ENCODE results near the gene CFAP54.
"Not testable (repeated sequence)": the region's sequence is repeated elsewhere in the genome, so short reads cannot be mapped to it uniquely, and the experiment has no call there.

Gene CFAP54

DNA sequence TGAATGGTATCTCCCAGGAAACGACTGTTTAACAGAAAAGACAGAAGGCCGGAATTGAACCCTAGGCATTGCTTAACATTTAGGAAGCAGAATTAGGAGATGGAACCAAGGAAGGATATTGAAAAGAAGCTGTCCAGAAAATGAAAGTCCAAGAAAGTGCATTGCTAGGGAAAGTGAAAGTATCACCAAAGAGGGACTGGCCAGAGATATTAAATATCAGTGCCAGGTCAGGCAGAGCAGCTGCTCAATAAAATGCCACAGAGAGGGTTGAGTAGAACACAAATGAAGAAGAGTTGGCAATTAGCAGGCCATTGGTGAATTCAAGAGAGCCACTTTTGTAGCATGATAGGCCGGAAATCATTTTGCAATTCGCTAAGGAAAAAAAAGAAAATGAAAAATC lies 101.6 kb downstream of the CFAP54 start:
- CTCF ChIA-PET = no interaction called here
- POLR2A ChIA-PET (ENCODE audit: low non-redundant PET) = no interaction called here

GRCh38 chr12:96604374-96604773 lies 115.0 kb downstream of the CFAP54 start:
- POLR2A ChIA-PET (ENCODE audit: low non-redundant PET); CTCF ChIA-PET; H3K27ac ChIP-seq; DNase-seq (ENCODE audit: low spot score): not testable (repeated sequence)

More for the DNA sequence above, 101.6 kb downstream of the CFAP54 start:
- no peak overlapping the region for H3K27ac ChIP-seq
- TF ChIP-seq, protein P1, sequence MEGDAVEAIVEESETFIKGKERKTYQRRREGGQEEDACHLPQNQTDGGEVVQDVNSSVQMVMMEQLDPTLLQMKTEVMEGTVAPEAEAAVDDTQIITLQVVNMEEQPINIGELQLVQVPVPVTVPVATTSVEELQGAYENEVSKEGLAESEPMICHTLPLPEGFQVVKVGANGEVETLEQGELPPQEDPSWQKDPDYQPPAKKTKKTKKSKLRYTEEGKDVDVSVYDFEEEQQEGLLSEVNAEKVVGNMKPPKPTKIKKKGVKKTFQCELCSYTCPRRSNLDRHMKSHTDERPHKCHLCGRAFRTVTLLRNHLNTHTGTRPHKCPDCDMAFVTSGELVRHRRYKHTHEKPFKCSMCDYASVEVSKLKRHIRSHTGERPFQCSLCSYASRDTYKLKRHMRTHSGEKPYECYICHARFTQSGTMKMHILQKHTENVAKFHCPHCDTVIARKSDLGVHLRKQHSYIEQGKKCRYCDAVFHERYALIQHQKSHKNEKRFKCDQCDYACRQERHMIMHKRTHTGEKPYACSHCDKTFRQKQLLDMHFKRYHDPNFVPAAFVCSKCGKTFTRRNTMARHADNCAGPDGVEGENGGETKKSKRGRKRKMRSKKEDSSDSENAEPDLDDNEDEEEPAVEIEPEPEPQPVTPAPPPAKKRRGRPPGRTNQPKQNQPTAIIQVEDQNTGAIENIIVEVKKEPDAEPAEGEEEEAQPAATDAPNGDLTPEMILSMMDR (conservative IDR thresholded peaks at IDR 0.05; ENCODE audit: low read depth) = no peak
- DNase-seq (ENCODE audit: low spot score) = no peak

GRCh38 chr12:96605684-96606083 lies 116.3 kb downstream of the CFAP54 start:
- CTCF ChIA-PET = no interaction called here
- TF ChIP-seq, protein P1 (conservative IDR thresholded peaks at IDR 0.05; ENCODE audit: low read depth) = no peak
- H3K27ac ChIP-seq = no peak overlapping the region
- POLR2A ChIA-PET (ENCODE audit: low non-redundant PET) = no interaction called here
- no peak for DNase-seq (ENCODE audit: low spot score)

- H3K27ac ChIP-seq = no peak overlapping the region
- DNase-seq (ENCODE audit: low spot score) = no peak
- TF ChIP-seq, protein P1 (conservative IDR thresholded peaks at IDR 0.05; ENCODE audit: low read depth) = no peak
- POLR2A ChIA-PET (ENCODE audit: low non-redundant PET) = no interaction called here
- CTCF ChIA-PET = interaction anchor here (0.5 kb wide), 1 partner anchor 349 kb away, joined by 3 read pairs; no protein-coding TSS in a partner anchor
These were observed 116.8 kb downstream of the CFAP54 start for GRCh38 chr12:96606134-96606533.

DNA sequence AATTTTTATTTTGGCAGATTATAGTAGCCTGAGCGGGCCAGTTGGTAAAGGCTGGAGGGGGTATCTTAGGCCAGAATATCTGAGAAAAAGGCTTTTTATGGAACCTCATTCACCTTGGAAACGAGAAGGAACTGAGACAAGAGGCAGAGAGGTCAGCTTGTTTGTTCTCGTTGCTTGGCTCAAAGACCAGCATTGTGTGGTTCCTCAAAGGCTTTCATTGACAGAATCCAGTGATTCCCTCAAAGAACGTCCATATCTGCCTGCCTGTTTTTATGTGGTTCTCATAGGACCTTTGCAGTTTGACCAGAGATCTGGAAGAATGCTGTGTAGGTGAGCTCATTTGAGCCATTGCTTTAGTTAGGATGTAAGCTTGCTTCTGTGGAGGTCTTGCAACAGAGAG lies 117.3 kb downstream of the CFAP54 start:
- CTCF ChIA-PET = interaction anchor here (0.5 kb wide), 1 partner anchor 348 kb away, joined by 3 read pairs; no protein-coding TSS in a partner anchor
- POLR2A ChIA-PET (ENCODE audit: low non-redundant PET) = no interaction called here
- no peak overlapping the region for H3K27ac ChIP-seq
- no peak for DNase-seq (ENCODE audit: low spot score)
- TF ChIP-seq, protein P1 (conservative IDR thresholded peaks at IDR 0.05; ENCODE audit: low read depth) = no peak

- POLR2A ChIA-PET (ENCODE audit: low non-redundant PET) = no interaction called here
- CTCF ChIA-PET = interaction anchor here (0.7 kb wide), 2 partner anchors 16 to 248 kb away, joined by 3 read pairs; no protein-coding TSS in a partner anchor
- no peak overlapping the region for H3K27ac ChIP-seq
- TF ChIP-seq, protein P1 (conservative IDR thresholded peaks at IDR 0.05; ENCODE audit: low read depth) = no peak
- DNase-seq (ENCODE audit: low spot score) = no peak
These were observed 127.8 kb downstream of the CFAP54 start for GRCh38 chr12:96617178-96617577.

- ChIA-PET POLR2A (ENCODE audit: low non-redundant PET) (no interaction called here), CTCF (no interaction called here)
- H3K27ac ChIP-seq = no peak overlapping the region
- TF ChIP-seq, protein P1 (conservative IDR thresholded peaks at IDR 0.05; ENCODE audit: low read depth) = no peak
- DNase-seq (ENCODE audit: low spot score) = no peak
These were observed 133.8 kb downstream of the CFAP54 start for GRCh38 chr12:96623155-96623554.
